Measurements from ENCODE around the gene CLIP4. TPM values are rescaled to one million over a fixed set of nuclear protein-coding genes. Genes with fewer than 3 reads are reported as not detected.

CLIP4 gene
- total RNA-seq, 2 experiments from 2014 or later: 31.7 to 33.7 TPM

DNA sequence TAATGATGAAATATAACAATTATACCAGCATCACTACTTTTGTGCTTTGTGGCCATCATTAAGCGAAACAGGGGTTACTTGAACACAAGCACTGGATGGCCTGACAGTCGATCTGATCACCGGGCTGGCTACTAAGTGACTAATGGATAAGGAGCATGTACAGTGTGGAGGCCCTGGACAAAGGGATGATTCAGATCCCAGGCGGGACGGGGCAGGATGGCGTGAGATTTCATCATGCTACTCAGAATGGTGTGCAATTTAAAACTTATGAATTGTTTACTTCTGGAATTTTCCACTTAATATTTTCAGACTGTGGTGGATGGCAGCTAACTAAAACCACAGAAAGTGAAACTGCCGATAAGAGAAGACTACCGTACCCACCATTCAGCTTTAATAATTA lies 7.0 kb upstream of the CLIP4 start:
- peaks cover 3% of the 10 kb centered on the region for H3K27me3 Mint-ChIP-seq
- no peak overlapping the region for H3K27ac Mint-ChIP-seq
- H3K9me3 Mint-ChIP-seq: no peaks in the 10 kb centered on the region
- peaks cover 14% of the 10 kb centered on the region for H3K4me1 Mint-ChIP-seq
- CTCF ChIA-PET: no interaction called here
- no peak overlapping the region for H3K4me3 Mint-ChIP-seq
- H3K36me3 Mint-ChIP-seq (ENCODE audit: low read depth): no peaks in the 10 kb centered on the region
- DNase-seq: no peak
- POLR2A ChIA-PET: no interaction called here

- POLR2A ChIA-PET: interaction anchor here (0.9 kb wide), 1 partner anchor 99 kb away, joined by 3 read pairs; no protein-coding TSS in a partner anchor
- H3K27ac Mint-ChIP-seq: no peak overlapping the region
- H3K9me3 Mint-ChIP-seq: no peaks in the 10 kb centered on the region
- CTCF ChIA-PET: no interaction called here
- DNase-seq: no peak
- no peak overlapping the region for H3K4me3 Mint-ChIP-seq
- peaks cover 21% of the 10 kb centered on the region for H3K4me1 Mint-ChIP-seq
- no peaks in the 10 kb centered on the region for H3K36me3 Mint-ChIP-seq (ENCODE audit: low read depth)
- peaks cover 7% of the 10 kb centered on the region for H3K27me3 Mint-ChIP-seq
Observed at GRCh38 chr2:29109246-29109645, 6.0 kb upstream of the CLIP4 start.

- POLR2A ChIA-PET: no interaction called here
Observed at GRCh38 chr2:29110916-29111535, 4.2 kb upstream of the CLIP4 start.

DNA sequence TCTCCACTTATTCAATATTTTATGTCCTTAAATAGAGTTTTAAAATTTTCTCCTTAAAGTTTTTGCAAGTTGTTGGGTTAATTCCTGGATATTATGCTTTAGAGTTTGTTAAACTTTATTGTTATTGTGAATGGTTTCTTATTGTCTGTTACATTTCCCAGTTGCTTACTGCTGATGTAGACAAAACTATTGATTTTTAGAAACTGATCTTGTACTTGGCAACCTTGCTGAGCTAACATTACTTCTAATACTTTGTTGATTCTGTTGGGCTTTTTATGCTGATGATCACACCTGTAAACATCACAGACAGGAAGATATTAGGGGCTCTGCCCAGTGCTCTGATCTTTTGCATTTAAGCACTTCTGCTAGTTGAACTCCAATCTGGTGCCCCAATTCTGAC lies 2.8 kb upstream of the CLIP4 start:
- CTCF ChIA-PET: no interaction called here
- POLR2A ChIA-PET: interaction anchor here (6.3 kb wide), 1 partner anchor 17 kb away, joined by 67 read pairs; no protein-coding TSS in a partner anchor
- H3K27me3 Mint-ChIP-seq: peaks cover 7% of the 10 kb centered on the region
- DNase-seq: no peak
- H3K9me3 Mint-ChIP-seq: no peaks in the 10 kb centered on the region
- peaks cover 41% of the 10 kb centered on the region for H3K4me1 Mint-ChIP-seq
- no peak overlapping the region for H3K27ac Mint-ChIP-seq
- H3K4me3 Mint-ChIP-seq: no peak overlapping the region
- peaks cover 7% of the 10 kb centered on the region for H3K36me3 Mint-ChIP-seq (ENCODE audit: low read depth)

More at GRCh38 chr2:29110916-29111535, 4.2 kb upstream of the CLIP4 start:
- CTCF ChIA-PET: no interaction called here
- Mint-ChIP-seq H3K36me3 (ENCODE audit: low read depth) (peaks cover 4% of the 10 kb centered on the region), H3K9me3 (no peaks in the 10 kb centered on the region), H3K27ac (no peak overlapping the region), H3K4me3 (no peak overlapping the region), H3K4me1 (peaks cover 28% of the 10 kb centered on the region), H3K27me3 (peaks cover 7% of the 10 kb centered on the region)
- DNase-seq: no peak

DNA sequence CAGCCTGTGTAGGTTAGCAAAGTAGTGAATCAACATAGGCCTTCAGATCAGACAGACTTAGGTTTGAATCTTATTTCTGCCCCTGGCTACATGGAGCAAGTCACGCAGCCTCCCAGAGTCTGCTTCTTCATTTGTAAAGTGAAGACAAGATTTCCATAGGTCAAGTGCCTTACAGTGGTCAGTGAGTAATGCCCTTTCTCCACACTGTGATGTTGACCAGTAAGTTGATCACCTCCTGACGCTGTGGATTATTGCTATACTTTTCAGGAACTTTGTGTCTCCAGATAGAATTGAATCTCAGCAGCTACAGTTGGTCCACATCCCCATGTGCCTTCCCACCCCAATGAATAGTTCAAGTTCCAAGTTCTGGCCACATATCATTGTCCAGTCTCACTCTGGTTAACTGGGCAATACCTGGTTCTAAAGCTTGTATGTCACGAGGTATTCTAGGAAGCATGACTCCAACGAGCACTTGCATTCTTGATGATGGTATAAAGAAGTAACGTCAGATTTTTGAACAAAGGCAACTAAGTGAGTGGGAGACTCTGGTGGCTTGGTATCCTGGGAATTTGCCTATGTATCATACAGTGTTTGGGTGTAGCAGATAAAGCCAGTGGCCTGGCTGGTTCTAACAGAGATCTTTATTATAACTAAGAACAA lies 2.1 kb upstream of the CLIP4 start:
- Mint-ChIP-seq H3K4me1 (peaks cover 49% of the 10 kb centered on the region), H3K4me3 (no peak overlapping the region), H3K27ac (no peak overlapping the region), H3K27me3 (peaks cover 7% of the 10 kb centered on the region), H3K9me3 (no peaks in the 10 kb centered on the region), H3K36me3 (ENCODE audit: low read depth) (peaks cover 12% of the 10 kb centered on the region)
- DNase-seq: no peak
- CTCF ChIA-PET: interaction anchor here (0.6 kb wide), 1 partner anchor 98 kb away, joined by 3 read pairs; no protein-coding TSS in a partner anchor
- POLR2A ChIA-PET: interaction anchor here (1.6 to 6.3 kb wide), 4 partner anchors 9 to 101 kb away, joined by 4 to 67 read pairs (median 32); no protein-coding TSS in a partner anchor

DNA sequence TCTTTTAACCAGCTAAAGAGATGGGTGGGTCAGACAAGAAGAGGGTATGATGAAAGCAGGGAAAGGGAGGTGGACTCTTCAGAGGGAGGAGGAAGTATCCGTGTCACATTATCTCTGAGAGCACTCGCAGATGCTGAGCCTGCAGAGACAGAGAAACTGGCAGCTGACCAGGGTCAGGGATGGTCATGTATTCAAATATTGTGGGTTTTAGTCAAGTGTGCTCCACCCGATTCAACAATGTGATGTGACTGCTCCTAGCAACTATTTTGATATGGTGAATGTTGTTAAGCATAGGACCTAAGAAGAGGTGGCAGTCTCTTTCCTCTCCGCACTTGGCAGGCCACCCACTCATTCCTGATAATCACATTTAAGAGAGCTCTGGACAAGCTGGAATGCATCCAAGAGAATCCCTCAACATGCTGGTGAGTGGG lies 1.3 kb upstream of the CLIP4 start:
- POLR2A ChIA-PET: interaction anchor here (1.0 to 6.3 kb wide), 6 partner anchors 10 to 133 kb away, joined by 3 to 67 read pairs (median 4); partner anchors contain the start of gene TOGARAM2

GRCh38 chr2:29114586-29114945 lies 649 bp upstream of the CLIP4 start:
- Mint-ChIP-seq H3K9me3 (no peaks in the 10 kb centered on the region), H3K36me3 (ENCODE audit: low read depth) (peaks cover 13% of the 10 kb centered on the region), H3K27me3 (peaks cover 6% of the 10 kb centered on the region), H3K4me1 (peaks cover 58% of the 10 kb centered on the region), H3K4me3 (peak overlapping the region; percentile 80), H3K27ac (peak overlapping the region; percentile 83)
- DNase-seq: no peak
- CTCF ChIA-PET: no interaction called here
- POLR2A ChIA-PET: interaction anchor here (1.0 to 6.3 kb wide), 6 partner anchors 11 to 133 kb away, joined by 3 to 67 read pairs (median 4); partner anchors contain the start of gene TOGARAM2

More for the DNA sequence above, 1.3 kb upstream of the CLIP4 start:
- peaks cover 53% of the 10 kb centered on the region for H3K4me1 Mint-ChIP-seq
- peak overlapping the region; percentile 80 for H3K4me3 Mint-ChIP-seq
- H3K9me3 Mint-ChIP-seq: no peaks in the 10 kb centered on the region
- CTCF ChIA-PET: interaction anchor here (0.6 kb wide), 1 partner anchor 98 kb away, joined by 3 read pairs; no protein-coding TSS in a partner anchor
- no peak for DNase-seq
- H3K27ac Mint-ChIP-seq: peak overlapping the region; percentile 83
- H3K27me3 Mint-ChIP-seq: peaks cover 7% of the 10 kb centered on the region
- peaks cover 13% of the 10 kb centered on the region for H3K36me3 Mint-ChIP-seq (ENCODE audit: low read depth)

- Mint-ChIP-seq H3K36me3 (ENCODE audit: low read depth) (peaks cover 23% of the 10 kb centered on the region), H3K4me1 (peaks cover 58% of the 10 kb centered on the region), H3K27ac (peak overlapping the region; percentile 97), H3K9me3 (no peaks in the 10 kb centered on the region), H3K4me3 (peak overlapping the region; percentile 84), H3K27me3 (peaks cover 6% of the 10 kb centered on the region)
- CTCF ChIA-PET: interaction anchor here (0.9 to 2.7 kb wide), 4 partner anchors 14 to 102 kb away, joined by 3 to 15 read pairs (median 10); no protein-coding TSS in a partner anchor
- POLR2A ChIA-PET: interaction anchor here (0.6 to 6.3 kb wide), 18 partner anchors 9 to 1030 kb away, joined by 3 to 67 read pairs (median 4); partner anchors contain the start of genes PPP1CB, TRMT61B and YPEL5
- peak; percentile 88 for DNase-seq
Observed at GRCh38 chr2:29115797-29116781, 874 bp downstream of the CLIP4 start.

DNA sequence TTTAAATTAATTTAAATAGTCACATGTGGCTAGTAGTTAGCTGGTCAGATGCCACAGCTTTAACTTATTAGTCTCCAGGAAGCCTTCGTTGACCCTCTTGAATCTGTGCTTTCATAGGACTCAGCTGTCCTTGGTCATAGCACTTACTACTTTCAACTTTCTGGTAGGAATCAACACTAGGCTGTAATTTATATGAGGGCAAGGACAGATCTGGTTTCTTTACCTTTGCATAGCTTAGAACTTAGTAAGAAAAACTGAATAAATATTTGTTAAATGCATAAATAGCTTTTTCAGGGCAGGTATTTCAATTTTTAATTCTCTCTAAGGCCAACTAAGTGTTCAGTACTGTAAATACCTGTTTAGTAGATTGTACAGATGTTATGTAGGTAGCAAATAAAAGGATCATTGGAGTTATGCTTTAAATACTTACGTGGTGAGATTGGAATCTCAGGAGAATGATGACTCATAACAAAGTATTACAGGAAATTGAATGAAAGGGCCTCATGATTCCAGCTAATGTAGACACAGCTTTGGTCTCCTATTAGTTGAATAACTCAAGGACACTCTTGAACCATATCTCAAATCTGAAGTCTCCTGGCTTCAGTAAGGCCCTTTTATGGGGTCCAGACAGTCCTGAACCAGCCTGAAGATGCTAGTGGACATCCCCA lies 2.6 kb downstream of the CLIP4 start:
- POLR2A ChIA-PET: interaction anchor here (0.6 to 6.3 kb wide), 6 partner anchors 11 to 293 kb away, joined by 3 to 67 read pairs (median 36); partner anchors contain the start of gene TRMT61B
- H3K4me3 Mint-ChIP-seq: peak overlapping the region; percentile 84
- H3K36me3 Mint-ChIP-seq (ENCODE audit: low read depth): peaks cover 39% of the 10 kb centered on the region
- no peak for DNase-seq
- H3K27me3 Mint-ChIP-seq: peaks cover 6% of the 10 kb centered on the region
- H3K9me3 Mint-ChIP-seq: no peaks in the 10 kb centered on the region
- CTCF ChIA-PET: interaction anchor here (0.8 to 2.7 kb wide), 4 partner anchors 12 to 297 kb away, joined by 3 to 15 read pairs (median 10); no protein-coding TSS in a partner anchor
- H3K4me1 Mint-ChIP-seq: peaks cover 56% of the 10 kb centered on the region
- peak overlapping the region; percentile 97 for H3K27ac Mint-ChIP-seq

DNA sequence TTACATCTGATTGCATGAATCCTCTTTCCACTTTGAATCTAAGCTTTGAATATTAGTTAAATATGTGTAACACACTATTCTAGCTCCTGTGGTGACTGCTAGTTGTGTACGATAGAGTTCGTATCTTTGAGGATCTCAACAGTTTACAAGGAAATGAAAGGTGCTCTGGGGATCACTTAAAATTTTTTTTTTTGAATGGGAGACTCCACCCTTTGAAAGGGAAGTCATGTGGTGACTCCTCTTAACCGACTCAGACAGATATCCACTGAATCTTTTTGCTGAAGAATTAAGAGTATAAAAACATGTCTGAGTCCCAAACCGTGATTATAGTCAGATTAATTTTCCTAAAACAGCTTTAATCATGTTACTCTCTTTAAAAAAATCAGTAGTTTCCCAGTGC lies 4.0 kb downstream of the CLIP4 start:
- H3K27me3 Mint-ChIP-seq: no peaks in the 10 kb centered on the region
- ChIA-PET CTCF (interaction anchor here (1.9 kb wide), 1 partner anchor 10 kb away, joined by 4 read pairs; no protein-coding TSS in a partner anchor), POLR2A (interaction anchor here (0.7 to 6.1 kb wide), 5 partner anchors 11 to 200 kb away, joined by 3 to 66 read pairs (median 24); no protein-coding TSS in a partner anchor)
- H3K27ac Mint-ChIP-seq: peak overlapping the region; percentile 56
- H3K4me1 Mint-ChIP-seq: peaks cover 58% of the 10 kb centered on the region
- peaks cover 10% of the 10 kb centered on the region for H3K9me3 Mint-ChIP-seq
- peak overlapping the region; percentile 21 for H3K4me3 Mint-ChIP-seq
- DNase-seq: no peak
- H3K36me3 Mint-ChIP-seq (ENCODE audit: low read depth): peaks cover 52% of the 10 kb centered on the region

GRCh38 chr2:29120846-29121245 lies 5.6 kb downstream of the CLIP4 start:
- Mint-ChIP-seq H3K36me3 (ENCODE audit: low read depth) (peaks cover 65% of the 10 kb centered on the region), H3K9me3 (peaks cover 23% of the 10 kb centered on the region), H3K27ac (no peak overlapping the region), H3K27me3 (no peaks in the 10 kb centered on the region), H3K4me3 (no peak overlapping the region), H3K4me1 (peaks cover 55% of the 10 kb centered on the region)
- ChIA-PET CTCF (interaction anchor here (1.1 kb wide), 1 partner anchor 9 kb away, joined by 3 read pairs; no protein-coding TSS in a partner anchor), POLR2A (interaction anchor here (2.9 kb wide), 1 partner anchor 9 kb away, joined by 24 read pairs; no protein-coding TSS in a partner anchor)
- no peak for DNase-seq
